Measurements from ENCODE around the gene TMEM214. TPM values are rescaled to one million over a fixed set of nuclear protein-coding genes. Genes with fewer than 3 reads are reported as not detected.

TMEM214 gene
- total and polyA plus RNA-seq, 2 experiments from 2014 or later: 50.4 to 75.9 TPM

GRCh38 chr2:27019459-27019858 lies 13.3 kb upstream of the TMEM214 start:
- Histone ChIP-seq H4K20me1 (ENCODE audit: insufficient read depth, poor library complexity, severe bottlenecking) (no peaks in the 10 kb centered on the region), H3K4me3 (no peak overlapping the region), H3K36me3 (replicated peaks; ENCODE audit: insufficient read depth, low read depth) (no peaks in the 10 kb centered on the region), H3K4me1 (ENCODE audit: insufficient read depth) (peaks cover 18% of the 10 kb centered on the region), H2AFZ (no peak overlapping the region), H3K79me2 (no peaks in the 10 kb centered on the region), H3K9me2 (replicated peaks; ENCODE audit: insufficient read depth) (no peaks in the 10 kb centered on the region), H3K9me3 (ENCODE audit: low read depth) (no peaks in the 10 kb centered on the region), H3K27ac (peak overlapping the region; percentile 26), H3K4me2 (peak overlapping the region; percentile 28), H3K27me3 (no peaks in the 10 kb centered on the region)
- DNase-seq (ENCODE audit: low spot score): no peak
- WGBS (ENCODE audit: low lambda C conversion rate, missing lambda C conversion rate): 94% methylated on average over 9 of the region's 9 CpGs
- TF ChIP-seq EZH2 (IDR thresholded peaks at IDR 0.05; ENCODE audit: borderline replicate concordance) (no peak), CTCF (IDR thresholded peaks at IDR 0.05; ENCODE audit: poor library complexity) (no peak), EZH2phosphoT487 (IDR thresholded peaks at IDR 0.05; ENCODE audit: low read depth, severe bottlenecking, unreplicated experiment) (no peak)

GRCh38 chr2:27019931-27020855 lies 12.6 kb upstream of the TMEM214 start:
- Histone ChIP-seq H3K79me2 (no peaks in the 10 kb centered on the region), H3K9me2 (replicated peaks; ENCODE audit: insufficient read depth) (no peaks in the 10 kb centered on the region), H3K4me2 (peak overlapping the region; percentile 28), H3K36me3 (replicated peaks; ENCODE audit: insufficient read depth, low read depth) (no peaks in the 10 kb centered on the region), H3K27ac (peak overlapping the region; percentile 26), H3K27me3 (no peaks in the 10 kb centered on the region), H3K4me3 (no peak overlapping the region), H3K4me1 (ENCODE audit: insufficient read depth) (peaks cover 18% of the 10 kb centered on the region), H4K20me1 (ENCODE audit: insufficient read depth, poor library complexity, severe bottlenecking) (no peaks in the 10 kb centered on the region), H2AFZ (no peak overlapping the region), H3K9me3 (ENCODE audit: low read depth) (no peaks in the 10 kb centered on the region)
- DNase-seq (ENCODE audit: low spot score): no peak
- TF ChIP-seq EZH2 (IDR thresholded peaks at IDR 0.05; ENCODE audit: borderline replicate concordance): no peak
- TF ChIP-seq EZH2phosphoT487 (IDR thresholded peaks at IDR 0.05; ENCODE audit: low read depth, severe bottlenecking, unreplicated experiment): no peak
- TF ChIP-seq CTCF (IDR thresholded peaks at IDR 0.05; ENCODE audit: poor library complexity): no peak
- 61% methylated on average over 9 of the region's 9 CpGs for WGBS (ENCODE audit: low lambda C conversion rate, missing lambda C conversion rate)

- Histone ChIP-seq H3K36me3 (replicated peaks; ENCODE audit: insufficient read depth, low read depth) (no peaks in the 10 kb centered on the region), H3K4me1 (ENCODE audit: insufficient read depth) (peaks cover 18% of the 10 kb centered on the region), H3K27ac (no peak overlapping the region), H3K4me3 (no peak overlapping the region), H2AFZ (no peak overlapping the region), H3K4me2 (no peak overlapping the region), H4K20me1 (ENCODE audit: insufficient read depth, poor library complexity, severe bottlenecking) (no peaks in the 10 kb centered on the region), H3K79me2 (no peaks in the 10 kb centered on the region), H3K9me2 (replicated peaks; ENCODE audit: insufficient read depth) (no peaks in the 10 kb centered on the region), H3K9me3 (ENCODE audit: low read depth) (no peaks in the 10 kb centered on the region), H3K27me3 (no peaks in the 10 kb centered on the region)
- 60% methylated on average over 11 of the region's 11 CpGs for WGBS (ENCODE audit: low lambda C conversion rate, missing lambda C conversion rate)
- TF ChIP-seq CTCF (IDR thresholded peaks at IDR 0.05; ENCODE audit: poor library complexity) (no peak), EZH2phosphoT487 (IDR thresholded peaks at IDR 0.05; ENCODE audit: low read depth, severe bottlenecking, unreplicated experiment) (no peak), EZH2 (IDR thresholded peaks at IDR 0.05; ENCODE audit: borderline replicate concordance) (no peak)
- DNase-seq (ENCODE audit: low spot score): no peak
These were observed 11.3 kb upstream of the TMEM214 start for GRCh38 chr2:27021253-27022049.
